HG03565 (cell line): Measurements from ENCODE around the gene C1QTNF7.

Source experiments
- ATAC-seq: cut with Tn5 transposase; IDR thresholded peaks from one replicate; pipeline ENCODE4 v1.9.1; 2021; ENCODE audit warnings: mild to moderate bottlenecking, moderate library complexity; ENCODE audit not compliant: unreplicated experiment

C1QTNF7 gene

DNA sequence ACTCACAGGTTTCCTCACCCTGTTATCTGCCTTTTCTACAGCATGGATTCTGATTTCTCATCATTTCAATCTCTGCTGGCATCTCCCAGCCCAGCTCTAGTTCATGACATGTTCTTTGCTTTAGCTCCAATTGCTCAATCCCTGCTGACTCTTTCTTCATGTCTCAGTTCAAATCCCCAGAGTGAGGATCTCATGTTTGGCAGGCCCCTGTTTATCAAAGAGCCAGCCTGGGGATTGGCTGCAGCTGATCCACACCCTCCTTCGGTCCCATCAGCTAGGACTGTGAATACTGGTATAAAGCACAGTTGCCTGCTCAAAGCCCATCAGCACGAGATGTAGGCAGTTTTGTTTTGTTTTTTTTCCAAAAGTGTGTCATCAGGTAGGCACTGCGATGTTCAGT is 27.5 kb downstream of the C1QTNF7 start:
- no peak for ATAC-seq

DNA sequence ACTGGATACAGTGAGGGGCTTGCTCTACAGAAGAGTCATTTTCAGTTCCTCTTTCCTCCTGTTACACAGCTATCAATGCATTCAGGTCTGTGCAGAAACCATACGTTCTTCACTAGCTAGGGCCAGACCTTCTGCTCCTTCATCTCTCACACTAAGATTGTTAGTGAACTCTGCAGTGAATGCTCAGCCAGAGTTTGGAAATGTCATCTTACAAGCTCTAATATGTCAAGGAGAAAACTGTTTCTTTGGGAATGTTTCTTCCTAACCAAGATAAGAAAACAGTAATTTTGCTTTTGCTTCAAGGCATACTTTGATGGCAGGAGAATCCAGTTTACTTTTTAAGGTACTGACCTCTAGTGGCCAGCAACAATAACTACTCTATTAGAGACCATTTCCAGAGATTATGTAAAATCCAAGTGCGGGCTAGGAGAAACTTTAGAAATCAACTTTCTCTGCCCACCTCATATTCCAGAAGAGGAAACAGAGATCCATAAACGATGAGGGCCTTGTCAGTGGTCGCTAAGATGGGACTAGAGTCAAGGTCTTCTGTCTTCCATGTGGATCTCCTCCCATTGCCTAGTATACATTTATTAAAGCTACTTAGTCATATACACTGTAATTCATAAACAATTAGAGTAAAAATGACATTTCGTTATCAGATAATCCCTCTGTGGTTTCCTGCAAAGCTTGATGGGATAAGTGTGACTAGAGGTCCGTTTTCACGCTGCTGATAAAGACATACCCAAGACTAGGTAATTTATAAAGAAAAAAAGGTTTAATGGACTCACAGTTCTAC is 29.8 kb downstream of the C1QTNF7 start:
- ATAC-seq = peak; percentile 97

DNA sequence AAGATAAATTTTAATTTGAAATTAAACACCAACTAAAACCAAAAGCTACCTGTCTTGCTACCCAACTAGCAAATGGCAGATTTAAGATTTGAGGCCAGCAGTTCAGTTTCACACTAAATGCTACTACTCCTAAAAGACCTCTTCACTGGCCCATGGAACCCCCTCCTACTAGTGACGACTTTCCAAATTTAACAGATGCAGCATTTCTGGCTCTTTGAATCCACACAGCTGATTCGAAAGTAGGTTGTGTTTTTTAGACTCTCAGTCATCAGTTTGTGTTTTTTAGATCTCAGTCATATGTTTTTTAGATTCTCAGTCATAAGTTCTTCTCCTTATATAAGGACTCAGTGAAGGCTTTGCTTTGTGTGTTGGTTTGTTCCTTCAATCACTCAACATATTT is 30.8 kb downstream of the C1QTNF7 start:
- ATAC-seq = no peak

DNA sequence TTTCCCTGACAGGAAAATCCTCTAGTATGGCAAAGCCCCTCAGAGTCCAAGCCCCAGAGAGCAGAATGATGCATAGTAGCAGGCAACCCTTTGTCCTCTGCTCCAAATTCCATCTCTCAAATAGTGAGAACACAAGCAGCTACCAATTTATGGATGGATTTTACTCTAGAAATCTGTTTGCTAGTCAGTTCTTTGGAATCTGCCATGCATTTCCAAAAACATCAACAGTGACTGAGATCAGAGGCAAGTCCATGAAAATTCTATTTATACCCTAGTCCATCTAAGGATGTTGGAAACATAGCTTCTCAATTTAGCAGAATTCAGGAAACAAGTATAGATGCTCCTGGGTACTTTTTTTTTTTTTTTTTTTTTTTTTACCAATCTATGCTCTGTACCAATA is 31.9 kb downstream of the C1QTNF7 start:
- no peak for ATAC-seq

DNA sequence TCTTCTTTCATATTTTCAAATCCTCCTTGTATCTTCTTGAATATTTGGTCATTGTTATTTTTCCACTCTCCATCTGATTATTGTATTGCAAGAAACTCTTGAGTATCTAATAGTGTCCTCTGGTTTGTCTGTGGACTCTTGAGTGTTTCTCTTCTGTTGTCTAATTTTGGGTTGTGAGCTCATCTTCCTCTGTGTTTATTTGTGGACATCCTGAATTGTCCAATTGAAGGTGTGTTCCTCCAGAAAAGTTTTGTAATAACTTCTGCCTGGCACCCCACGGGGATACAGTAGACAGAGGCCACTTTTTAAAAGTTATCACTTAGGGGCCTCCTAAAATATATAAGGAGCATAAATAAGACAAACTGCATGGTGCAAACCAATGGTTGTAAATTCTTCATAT is 38.8 kb downstream of the C1QTNF7 start:
- ATAC-seq = no peak

DNA sequence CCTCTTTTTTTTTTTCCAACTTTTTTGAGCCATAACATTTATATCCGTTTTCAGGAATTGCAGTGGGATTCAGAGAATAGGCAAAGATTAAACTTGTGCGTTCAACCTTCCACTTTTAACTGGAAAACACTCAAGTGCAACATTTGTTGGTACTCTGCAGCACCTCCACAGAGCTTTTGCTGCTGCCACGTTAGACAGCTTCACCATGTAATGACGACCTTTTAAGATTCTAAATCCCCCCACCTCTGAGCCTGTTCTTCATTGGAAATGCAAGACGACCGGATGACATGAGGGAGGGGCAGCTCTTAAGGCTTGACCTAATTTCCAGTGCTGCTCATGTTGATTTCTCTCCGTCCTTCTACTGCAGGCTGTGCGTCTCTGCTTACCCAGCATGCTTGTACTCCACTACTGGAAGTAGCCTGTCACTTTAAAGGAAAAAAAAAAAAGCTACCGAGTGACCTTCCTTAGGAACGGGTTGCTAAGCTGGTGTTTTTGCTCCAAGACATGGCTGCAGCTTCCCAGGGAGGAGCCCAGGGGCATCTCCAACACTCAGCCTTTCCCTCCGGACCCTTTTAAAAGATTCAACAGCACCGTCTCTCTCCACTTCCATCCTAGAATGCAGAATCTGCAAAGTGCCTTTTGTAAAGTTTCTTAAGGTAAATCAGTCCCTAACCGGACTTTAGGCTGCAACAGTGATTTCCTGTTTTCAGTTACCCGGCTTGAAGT is 41.7 kb downstream of the C1QTNF7 start, which contains the start of gene CC2D2A:
Gene CC2D2A, plus strand, starts transcription at position 481 of the 726 bp plus-strand sequence. CDS start 6,051 bp downstream, outside the sequence.
- ATAC-seq = no peak

DNA sequence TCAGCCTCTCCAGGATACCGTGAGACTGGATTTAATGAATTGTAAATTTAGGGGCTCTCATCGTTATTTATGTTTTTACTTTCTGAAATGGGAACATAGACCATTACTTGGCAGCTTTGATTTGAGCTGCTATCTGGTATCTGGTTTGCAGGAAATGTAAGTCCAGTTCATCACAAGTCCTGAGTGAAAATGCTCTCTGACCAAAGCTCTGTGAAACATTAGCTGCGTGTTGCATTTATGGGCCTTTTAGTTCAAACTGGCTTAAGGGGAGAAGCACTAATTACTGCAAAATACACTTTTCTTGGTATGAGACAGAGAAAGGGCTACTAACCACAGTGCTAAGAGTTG is 42.3 kb downstream of the C1QTNF7 start:
- no peak for ATAC-seq

DNA sequence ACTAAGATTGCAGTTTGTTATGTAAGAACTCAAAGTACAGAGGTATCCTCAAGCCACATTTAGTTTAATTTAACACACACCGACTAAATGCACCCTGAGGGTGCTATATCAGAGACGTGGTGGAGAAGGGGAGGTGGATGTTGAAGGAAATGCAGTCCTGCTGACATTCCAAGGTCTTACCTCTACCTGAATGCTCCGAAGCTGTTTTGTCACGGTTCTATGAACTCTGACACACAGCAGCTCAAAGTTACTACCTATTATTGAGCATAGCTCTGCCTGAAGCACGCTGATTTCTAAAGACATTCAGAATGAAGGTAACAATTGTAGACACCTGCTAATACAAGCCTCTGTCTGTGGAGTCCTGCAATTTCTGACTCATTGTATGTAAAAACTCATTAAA is 48.6 kb downstream of the C1QTNF7 start:
- ATAC-seq = no peak

DNA sequence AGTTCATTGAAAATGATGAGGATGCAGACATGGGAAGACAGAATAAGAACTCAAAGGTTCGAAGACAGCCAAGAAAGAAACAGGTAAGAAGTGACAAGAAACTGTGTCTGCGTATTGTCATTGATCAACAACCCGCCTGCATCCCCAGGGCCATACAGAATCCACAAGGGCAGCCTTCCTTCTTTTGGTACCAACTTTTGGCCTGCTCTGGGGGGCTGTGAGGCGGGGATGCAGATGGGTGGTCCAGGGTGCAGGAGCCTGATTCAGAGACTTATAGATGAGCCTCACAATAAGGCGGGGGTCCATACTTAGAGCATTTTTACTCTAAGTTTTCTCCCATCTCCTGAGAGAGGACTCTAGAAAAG is 50.9 kb downstream of the C1QTNF7 start:
- ATAC-seq = no peak

DNA sequence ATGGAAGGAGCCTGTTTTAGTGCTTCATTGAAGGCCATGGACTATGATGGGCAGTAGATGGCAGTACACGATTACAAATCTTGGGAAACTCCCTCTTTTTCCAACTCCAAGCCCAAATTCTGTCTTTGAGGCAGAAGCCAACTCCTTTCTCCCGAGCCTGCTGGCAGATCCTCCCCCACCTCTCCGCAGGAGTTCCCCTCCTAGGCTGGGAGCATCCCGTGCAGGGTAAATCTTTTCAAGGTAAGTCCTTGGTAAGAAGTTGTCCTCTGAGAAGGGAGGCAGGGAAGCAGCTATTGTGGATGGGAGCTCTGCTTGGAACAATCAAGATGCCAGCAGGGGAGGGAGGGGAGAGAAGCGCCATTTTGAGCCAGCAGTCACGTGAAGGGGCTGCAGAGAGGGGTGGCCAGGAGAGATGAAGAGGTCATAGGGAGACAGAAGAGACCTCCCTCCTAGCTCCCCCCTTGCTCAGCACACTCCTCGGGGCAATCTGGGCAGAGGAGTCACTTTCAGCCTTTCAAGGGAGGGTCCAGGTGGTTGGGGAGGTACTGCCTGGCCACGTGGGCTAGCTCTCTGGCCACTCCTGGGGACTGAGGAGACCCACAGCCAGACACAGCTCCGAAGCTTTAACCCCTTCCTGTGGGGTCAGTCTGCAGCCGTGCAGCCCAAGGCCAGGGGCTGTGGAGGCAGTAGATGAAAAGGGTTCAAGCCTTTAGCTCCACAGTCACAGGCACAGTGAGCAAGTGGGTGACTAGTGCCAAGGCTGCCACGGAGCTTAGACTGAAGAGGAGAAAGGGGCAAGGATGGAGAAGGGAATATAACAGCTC is 51.5 kb downstream of the C1QTNF7 start:
- ATAC-seq = no peak

DNA sequence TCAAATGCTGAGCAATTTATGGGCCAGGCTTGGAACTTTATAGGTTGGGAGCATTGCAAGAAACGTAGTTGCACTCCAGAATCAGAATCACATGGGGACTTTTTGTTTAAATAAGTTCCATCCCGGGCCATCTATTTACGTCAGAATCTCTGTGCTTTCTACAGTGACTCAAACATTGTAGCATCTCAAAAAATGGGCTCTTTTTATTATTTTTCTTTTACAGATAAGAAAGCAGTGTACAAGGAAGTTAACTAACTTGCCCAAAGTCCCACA is 52.0 kb downstream of the C1QTNF7 start:
- no peak for ATAC-seq

DNA sequence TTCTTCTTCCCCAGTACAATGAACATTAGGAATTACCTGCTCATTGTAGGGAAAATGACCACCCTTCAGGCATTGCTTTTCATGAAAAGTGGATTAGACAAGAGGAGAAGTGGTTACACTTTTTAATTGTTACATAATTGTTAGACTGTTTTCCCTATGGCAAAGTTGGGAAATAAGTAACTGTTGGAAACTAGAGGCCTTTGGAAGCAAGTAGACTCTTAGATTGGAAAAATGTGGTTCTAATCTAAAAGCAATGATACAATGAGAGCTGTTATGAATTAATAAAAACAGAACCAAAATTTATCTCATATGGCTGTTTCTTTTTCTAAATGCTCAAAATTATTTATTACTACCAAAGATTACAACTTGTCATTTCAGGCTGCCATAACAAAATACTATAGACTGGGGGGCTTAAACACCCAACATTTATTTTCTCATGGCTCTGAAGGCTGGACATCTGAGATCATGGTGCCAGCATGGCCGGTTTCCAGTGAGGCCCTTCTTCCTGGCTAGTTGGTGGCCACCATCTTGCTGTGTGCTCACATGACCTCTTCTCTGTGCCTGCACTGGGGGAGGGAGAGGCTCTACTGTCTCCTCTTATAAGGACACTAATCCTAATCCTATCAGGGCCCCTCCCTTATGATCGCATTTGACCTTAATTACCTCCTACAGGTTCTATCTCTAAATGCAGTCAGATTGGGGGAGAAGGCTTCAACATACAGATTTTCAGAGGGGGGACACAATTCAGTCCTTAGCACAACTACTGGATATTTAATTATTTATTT is 54.3 kb downstream of the C1QTNF7 start:
- ATAC-seq = no peak

DNA sequence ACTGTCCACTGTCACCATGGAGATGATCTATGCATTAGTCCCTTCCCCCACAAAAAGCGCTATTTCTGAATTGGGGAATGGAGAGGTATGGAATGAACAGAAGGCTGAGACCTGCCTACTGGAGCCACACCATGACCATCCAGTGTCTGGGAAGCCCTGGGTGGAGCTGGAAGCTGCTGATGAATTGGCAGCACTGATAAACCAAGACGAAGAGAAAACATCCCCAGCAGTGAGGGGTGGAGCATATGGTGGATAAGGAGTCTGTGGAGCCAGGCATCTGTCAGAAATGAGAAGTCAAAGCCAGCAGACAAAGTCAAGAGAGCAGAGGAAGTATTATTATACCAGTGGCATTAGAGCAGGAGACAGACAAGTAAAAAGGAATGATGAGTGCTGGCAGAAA is 55.0 kb downstream of the C1QTNF7 start:
- ATAC-seq = no peak

DNA sequence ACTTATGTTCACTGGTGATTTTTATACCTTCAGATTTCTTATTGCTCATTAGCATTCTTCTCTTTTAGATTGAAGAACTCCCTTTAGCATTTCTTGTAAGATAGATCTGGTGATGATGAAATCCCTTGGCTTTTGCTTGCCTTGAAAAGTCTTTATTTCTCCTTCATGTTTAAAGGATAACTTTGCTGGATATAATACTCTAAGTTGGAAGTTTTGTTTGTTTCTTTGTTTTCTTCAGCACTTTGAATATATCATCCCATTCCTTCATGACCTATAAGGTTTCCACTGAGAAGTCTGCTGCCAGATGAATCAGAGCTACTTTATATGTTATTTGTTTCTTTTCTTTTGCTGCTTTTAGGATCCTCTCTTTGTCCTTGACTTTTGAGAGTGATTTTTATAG is 60.3 kb downstream of the C1QTNF7 start:
- no peak for ATAC-seq

DNA sequence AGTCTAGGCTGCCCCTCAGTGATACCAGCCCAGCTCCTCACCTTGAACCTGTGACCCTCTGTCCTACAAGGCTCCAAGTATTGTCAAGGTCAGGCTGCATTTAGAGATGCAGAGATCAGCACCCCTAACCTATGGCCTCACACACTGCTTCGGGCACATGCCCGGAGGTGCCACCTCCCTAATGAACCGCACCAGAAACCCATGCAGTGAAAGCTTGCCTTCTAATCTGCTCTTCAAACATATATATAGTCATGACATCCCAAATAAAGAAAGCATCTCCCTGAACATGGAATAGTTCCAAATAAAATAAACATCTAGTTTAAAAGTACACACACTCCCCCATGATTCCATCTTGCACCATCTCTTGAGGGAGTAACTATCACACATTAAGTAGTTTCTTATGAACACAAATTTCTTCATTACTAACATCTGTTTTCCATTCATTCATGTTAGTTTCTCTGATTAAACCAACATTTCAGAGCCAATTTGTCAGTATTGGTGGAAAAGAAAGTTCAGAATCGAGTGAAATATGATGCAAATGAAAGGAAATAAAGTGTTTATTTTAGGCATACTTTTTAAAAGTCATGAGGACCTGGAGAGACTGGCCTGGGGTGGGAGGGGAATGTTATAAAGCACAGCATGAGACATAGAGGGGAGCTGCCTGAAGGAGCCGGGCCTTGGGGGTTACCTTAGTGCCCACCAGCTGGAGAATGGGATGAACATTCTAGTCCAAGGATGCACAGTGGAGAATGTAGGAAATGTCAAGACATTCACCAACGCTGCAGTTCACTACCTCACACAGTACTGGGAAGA is 61.0 kb downstream of the C1QTNF7 start:
- no peak for ATAC-seq

DNA sequence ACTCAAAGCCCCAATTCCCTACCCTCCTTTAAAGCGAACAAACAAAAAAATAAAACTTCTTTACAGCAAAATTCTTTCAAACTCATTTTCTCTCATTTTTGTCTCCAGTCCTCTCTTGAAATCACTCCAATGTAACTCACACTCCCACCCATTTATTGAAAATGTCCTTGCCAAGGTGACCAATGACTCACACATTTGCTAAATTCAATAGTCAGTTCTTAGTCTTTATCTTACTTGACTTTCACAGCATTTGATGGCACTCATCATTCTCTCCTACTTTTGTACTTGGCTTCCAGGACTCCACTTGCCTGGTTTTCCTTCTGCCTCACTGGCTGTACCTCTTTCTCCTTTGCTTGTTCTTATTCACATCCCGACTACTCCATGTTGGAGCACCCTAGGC is 61.7 kb downstream of the C1QTNF7 start:
- no peak for ATAC-seq

DNA sequence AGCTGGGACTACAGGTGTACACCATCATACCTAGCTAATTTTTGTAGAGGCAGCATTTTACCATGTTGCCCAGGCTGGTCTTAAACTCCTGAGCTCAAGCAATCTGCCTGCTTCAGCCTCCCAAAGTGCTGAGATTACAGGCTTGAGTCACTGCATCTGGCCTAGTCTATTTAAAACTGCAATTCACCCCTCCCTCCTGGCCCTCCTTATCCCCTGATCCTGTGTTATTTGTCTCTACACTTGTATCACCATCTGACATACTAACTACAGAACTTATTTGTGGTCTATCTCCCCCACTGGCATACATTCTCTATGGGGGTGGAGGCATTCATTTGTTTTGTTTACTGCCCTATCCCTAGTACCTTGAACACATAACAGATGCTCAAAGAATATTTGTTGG is 65.6 kb downstream of the C1QTNF7 start:
- no peak for ATAC-seq

DNA sequence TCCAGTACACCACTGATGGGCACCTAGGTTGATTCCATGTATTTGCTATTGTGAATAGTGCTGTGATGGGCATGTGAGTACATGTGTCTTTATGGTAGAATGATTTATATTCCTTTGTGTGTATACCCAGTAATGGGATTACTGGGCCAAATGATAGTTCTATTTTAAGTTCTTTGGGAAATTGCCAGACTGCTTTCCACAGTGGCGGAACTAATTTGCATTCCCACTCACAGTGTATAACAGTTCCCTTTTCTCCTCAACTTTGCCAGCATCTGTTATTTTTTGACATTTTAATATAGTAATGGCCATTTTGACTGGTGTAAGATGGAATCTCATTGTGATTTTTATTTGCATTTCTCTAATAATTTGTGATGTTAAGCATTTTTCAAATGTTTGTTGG is 67.8 kb downstream of the C1QTNF7 start:
- no peak for ATAC-seq
